ENCODE measurements around the gene FHIP2A. TPM values are rescaled to one million over a fixed set of nuclear protein-coding genes. Genes with fewer than 3 reads are reported as not detected.
A peak's percentile ranks its signal among the peaks of the same experiment; 100 is the strongest.
"Not testable (repeated sequence)": the region's sequence is repeated elsewhere in the genome, so short reads cannot be mapped to it uniquely, and the experiment has no call there.

FHIP2A gene
- total RNA-seq, 1 donor from 2014 or later = 48.2 TPM

DNA sequence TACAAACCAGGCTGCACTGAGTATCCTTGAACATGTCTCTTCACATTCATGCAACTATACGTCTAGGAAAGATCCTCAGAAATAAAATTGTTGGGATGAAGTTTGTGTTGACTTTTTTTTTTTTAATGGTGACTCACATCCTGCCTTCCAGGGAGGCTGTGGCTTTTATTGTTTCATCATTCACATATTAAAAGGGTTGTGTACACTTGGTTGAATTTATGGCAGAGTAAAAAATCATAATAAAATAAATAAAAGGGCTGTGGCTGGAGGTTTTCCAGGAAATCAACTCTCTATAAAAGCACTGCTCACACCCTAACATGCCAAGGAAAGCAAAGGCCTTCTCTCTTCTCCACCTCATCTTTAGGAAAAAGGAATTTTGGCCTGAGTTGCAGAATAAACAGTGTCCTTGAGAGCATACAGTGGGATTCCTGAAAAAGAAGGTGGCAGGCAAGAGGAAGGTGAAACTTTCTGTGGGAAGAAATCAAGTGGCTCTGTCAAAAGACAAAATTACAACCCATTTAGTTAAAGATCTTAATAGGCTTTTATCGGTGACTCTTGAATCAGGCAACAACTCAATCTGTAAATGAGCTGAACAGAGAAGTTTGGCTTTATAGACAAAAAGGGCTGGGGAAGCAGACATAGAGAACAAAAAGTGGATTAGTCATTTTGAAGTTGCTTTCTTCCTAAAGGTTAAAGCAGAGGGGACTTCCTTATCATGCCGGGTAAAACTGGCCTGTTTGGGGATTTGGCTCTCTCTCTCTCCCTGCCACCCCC lies 41.6 kb upstream of the FHIP2A start:
- Mint-ChIP-seq H3K27me3 (ENCODE audit: low read depth) (peaks cover 2% of the 10 kb centered on the region), H3K4me3 (ENCODE audit: unreplicated experiment) (no peak overlapping the region), H3K27ac (ENCODE audit: unreplicated experiment) (peak overlapping the region; percentile 82), H3K36me3 (ENCODE audit: low read depth) (peaks cover 2% of the 10 kb centered on the region), H3K9me3 (ENCODE audit: low read depth) (no peaks in the 10 kb centered on the region), H3K4me1 (ENCODE audit: low read depth) (peaks cover 15% of the 10 kb centered on the region)
- TF ChIP-seq, protein P1, sequence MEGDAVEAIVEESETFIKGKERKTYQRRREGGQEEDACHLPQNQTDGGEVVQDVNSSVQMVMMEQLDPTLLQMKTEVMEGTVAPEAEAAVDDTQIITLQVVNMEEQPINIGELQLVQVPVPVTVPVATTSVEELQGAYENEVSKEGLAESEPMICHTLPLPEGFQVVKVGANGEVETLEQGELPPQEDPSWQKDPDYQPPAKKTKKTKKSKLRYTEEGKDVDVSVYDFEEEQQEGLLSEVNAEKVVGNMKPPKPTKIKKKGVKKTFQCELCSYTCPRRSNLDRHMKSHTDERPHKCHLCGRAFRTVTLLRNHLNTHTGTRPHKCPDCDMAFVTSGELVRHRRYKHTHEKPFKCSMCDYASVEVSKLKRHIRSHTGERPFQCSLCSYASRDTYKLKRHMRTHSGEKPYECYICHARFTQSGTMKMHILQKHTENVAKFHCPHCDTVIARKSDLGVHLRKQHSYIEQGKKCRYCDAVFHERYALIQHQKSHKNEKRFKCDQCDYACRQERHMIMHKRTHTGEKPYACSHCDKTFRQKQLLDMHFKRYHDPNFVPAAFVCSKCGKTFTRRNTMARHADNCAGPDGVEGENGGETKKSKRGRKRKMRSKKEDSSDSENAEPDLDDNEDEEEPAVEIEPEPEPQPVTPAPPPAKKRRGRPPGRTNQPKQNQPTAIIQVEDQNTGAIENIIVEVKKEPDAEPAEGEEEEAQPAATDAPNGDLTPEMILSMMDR (IDR thresholded peaks at IDR 0.05) = no peak
- no peak for DNase-seq (ENCODE audit: low spot score)

DNA sequence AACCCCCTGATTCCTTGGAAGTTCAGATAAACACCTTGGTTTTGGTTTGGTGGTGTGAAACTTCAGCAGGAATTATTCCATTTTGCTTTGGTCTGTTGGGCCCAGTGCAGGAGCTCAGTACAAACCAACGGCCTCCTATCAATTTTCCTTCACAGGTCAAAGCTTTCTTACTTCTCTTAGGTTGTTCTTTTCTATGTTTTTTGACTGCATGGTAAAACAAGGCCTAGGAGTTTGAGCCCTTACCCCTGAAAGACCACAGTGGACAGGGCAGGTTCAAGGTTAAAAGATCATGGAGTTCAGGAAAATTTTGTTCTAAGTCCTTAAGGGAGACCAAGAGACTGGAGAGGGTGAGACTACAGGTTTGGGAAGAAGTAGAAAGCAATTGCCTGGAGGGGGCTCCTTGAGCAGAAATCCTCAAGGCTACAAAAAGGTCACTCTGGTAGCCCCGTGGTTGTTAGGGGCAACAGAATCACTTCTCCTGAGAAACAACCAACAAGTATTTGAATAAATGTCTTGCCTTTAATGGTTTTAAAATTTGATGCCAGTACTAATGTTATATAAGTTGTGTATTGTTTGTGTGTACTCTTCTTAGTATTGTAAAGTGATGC lies 40.9 kb upstream of the FHIP2A start:
- Mint-ChIP-seq H3K27me3 (ENCODE audit: low read depth) (peaks cover 2% of the 10 kb centered on the region), H3K27ac (ENCODE audit: unreplicated experiment) (peak overlapping the region; percentile 82), H3K4me3 (ENCODE audit: unreplicated experiment) (no peak overlapping the region), H3K4me1 (ENCODE audit: low read depth) (peaks cover 15% of the 10 kb centered on the region), H3K9me3 (ENCODE audit: low read depth) (no peaks in the 10 kb centered on the region), H3K36me3 (ENCODE audit: low read depth) (peaks cover 2% of the 10 kb centered on the region)
- TF ChIP-seq, protein P1 (IDR thresholded peaks at IDR 0.05) = no peak
- no peak for DNase-seq (ENCODE audit: low spot score)

DNA sequence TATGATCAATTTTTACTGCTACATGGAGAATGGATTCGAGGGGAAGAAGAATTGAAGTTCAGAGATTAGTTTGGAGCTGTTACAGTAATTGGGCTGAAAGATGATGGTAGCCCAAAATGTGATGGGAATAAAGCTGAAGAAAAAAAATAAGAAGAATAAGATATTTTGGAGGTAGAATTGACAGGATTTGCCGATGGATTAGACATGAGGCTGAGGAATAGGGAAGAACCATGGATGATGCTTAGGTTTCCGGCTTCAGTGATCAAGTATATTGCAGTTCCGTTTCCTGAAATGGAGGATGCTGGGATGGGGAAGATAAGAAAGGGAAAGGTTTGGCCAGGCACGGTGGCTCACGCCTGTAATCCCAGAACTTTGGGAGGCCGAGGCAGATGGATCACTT lies 38.9 kb upstream of the FHIP2A start:
- no peak overlapping the region for H3K4me3 Mint-ChIP-seq (ENCODE audit: unreplicated experiment)
- no peak overlapping the region for H3K27ac Mint-ChIP-seq (ENCODE audit: unreplicated experiment)
- TF ChIP-seq, protein P1 (IDR thresholded peaks at IDR 0.05) = no peak

DNA sequence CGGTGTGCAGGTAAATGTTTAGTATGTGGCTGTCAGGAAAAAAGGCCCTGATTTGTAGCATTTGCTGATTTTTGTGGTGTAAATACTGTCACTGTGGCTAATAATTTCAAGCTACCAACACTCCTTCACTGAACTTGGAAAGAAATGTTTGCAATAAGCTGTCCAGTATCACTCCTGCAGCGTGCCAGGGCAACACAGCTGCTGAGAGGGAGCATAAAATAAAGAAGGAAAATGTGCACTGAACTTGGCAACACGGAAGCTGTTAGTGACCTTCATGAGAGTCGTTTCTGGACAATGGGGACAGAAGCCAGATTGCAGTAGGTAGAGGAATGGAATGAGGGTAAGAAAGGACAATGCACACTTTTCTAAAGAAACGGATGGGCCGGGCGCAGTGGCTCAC lies 37.9 kb upstream of the FHIP2A start:
- peaks cover 15% of the 10 kb centered on the region for H3K4me1 Mint-ChIP-seq (ENCODE audit: low read depth)
- H3K27ac Mint-ChIP-seq (ENCODE audit: unreplicated experiment) = no peak overlapping the region
- no peak for DNase-seq (ENCODE audit: low spot score)
- no peaks in the 10 kb centered on the region for H3K9me3 Mint-ChIP-seq (ENCODE audit: low read depth)
- peaks cover 2% of the 10 kb centered on the region for H3K36me3 Mint-ChIP-seq (ENCODE audit: low read depth)
- TF ChIP-seq, protein P1 (IDR thresholded peaks at IDR 0.05) = no peak
- peaks cover 2% of the 10 kb centered on the region for H3K27me3 Mint-ChIP-seq (ENCODE audit: low read depth)
- no peak overlapping the region for H3K4me3 Mint-ChIP-seq (ENCODE audit: unreplicated experiment)

More for the DNA sequence above, 38.9 kb upstream of the FHIP2A start:
- Mint-ChIP-seq H3K4me1 (ENCODE audit: low read depth) (peaks cover 15% of the 10 kb centered on the region), H3K36me3 (ENCODE audit: low read depth) (peaks cover 2% of the 10 kb centered on the region), H3K27me3 (ENCODE audit: low read depth) (peaks cover 2% of the 10 kb centered on the region), H3K9me3 (ENCODE audit: low read depth) (no peaks in the 10 kb centered on the region)
- no peak for DNase-seq (ENCODE audit: low spot score)

DNA sequence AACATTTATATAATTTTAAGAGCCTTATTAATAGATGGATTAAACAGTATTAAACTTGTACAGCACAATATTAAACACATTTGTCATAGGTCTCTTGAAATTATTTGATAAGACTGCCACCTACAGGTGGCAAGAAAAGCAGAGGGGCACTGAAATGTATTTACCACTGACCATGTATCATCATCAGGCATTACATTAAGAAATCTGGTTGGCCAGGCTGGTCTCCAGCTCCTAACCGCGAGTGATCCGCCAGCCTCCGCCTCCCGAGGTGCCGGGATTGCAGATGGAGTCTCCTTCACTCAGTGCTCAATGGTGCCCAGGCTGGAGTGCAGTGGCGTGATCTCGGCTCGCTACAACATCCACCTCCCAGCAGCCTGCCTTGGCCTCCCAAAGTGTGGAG lies 35.1 kb upstream of the FHIP2A start:
- not testable (repeated sequence) for H3K4me3 Mint-ChIP-seq (ENCODE audit: unreplicated experiment); H3K27ac Mint-ChIP-seq (ENCODE audit: unreplicated experiment); DNase-seq (ENCODE audit: low spot score); H3K4me1 Mint-ChIP-seq (ENCODE audit: low read depth); H3K36me3 Mint-ChIP-seq (ENCODE audit: low read depth); H3K27me3 Mint-ChIP-seq (ENCODE audit: low read depth); H3K9me3 Mint-ChIP-seq (ENCODE audit: low read depth)
- TF ChIP-seq, protein P1 (IDR thresholded peaks at IDR 0.05) = peak; percentile 89

DNA sequence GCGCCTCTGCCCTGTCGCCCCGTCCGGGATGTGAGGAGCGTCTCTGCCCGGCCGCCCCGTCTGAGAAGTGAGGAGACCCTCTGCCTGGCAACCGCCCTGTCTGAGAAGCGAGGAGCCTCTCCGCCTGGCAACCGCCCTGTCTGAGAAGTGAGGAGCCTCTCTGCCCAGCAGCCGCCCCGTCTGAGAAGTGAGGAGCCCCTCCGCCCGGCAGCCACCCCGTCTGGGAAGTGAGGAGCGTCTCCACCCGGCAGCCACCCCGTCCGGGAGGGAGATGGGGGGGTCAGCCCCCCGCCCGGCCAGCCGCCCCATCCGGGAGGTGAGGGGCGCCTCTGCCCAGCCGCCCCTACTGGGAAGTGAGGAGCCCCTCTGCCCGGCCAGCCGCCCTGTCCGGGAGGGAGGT lies 34.4 kb upstream of the FHIP2A start:
- not testable (repeated sequence) for H3K36me3 Mint-ChIP-seq (ENCODE audit: low read depth); H3K4me1 Mint-ChIP-seq (ENCODE audit: low read depth); H3K4me3 Mint-ChIP-seq (ENCODE audit: unreplicated experiment); H3K27ac Mint-ChIP-seq (ENCODE audit: unreplicated experiment); H3K9me3 Mint-ChIP-seq (ENCODE audit: low read depth); H3K27me3 Mint-ChIP-seq (ENCODE audit: low read depth); DNase-seq (ENCODE audit: low spot score)

Data from chondrocyte (in vitro differentiated cells).